Stomach (tissue), 9 donors: Measurements from ENCODE around the gene SHE. TPM values are rescaled to one million over a fixed set of nuclear protein-coding genes. Genes with fewer than 3 reads are reported as not detected.
A peak's percentile ranks its signal among the peaks of the same experiment; 100 is the strongest.

Source experiments
- DNase-seq, 2 donors: peaks; one replicate each; pipeline versions ENCODE4 v3.0.0 to v3.0.0-alpha.2; 2013 to 2019
- H3K27ac ChIP-seq, 5 donors: fragments of 200-600 bp in 4 of 5; sonication (generic) in 4 of 5; one replicate each; pipeline ENCODE4 v1.5.1; 2013 to 2019; ENCODE audit warnings: mild to moderate bottlenecking in 1 of 5, moderate library complexity in 1 of 5
- H3K27me3 ChIP-seq, 3 donors: fragments of 200-600 bp; sonication (generic); one replicate each; pipeline ENCODE4 v1.5.1; 2017 to 2019; ENCODE audit warnings: mixed run types in 1 of 3
- H3K36me3 ChIP-seq, 4 donors: fragments of 200-600 bp; sonication (generic); 1 replicate in 3 of 4; 2 replicates in 1 of 4; pipeline ENCODE4 v1.5.1; 2016 to 2019
- H3K4me1 ChIP-seq, 4 donors: fragments of 200-600 bp; sonication (generic); one replicate each; pipeline ENCODE4 v1.5.1; 2016 to 2019
- H3K4me3 ChIP-seq, 4 donors: fragments of 200-600 bp; sonication (generic) in 3 of 4; one replicate each; pipeline ENCODE4 v1.5.1; 2016 to 2019; ENCODE audit warnings: mild to moderate bottlenecking in 1 of 4
- H3K9me3 ChIP-seq, 4 donors: fragments of 200-600 bp; sonication (generic); one replicate each; pipeline ENCODE4 v1.5.1; 2016 to 2019
- CTCF ChIP-seq, 7 experiments: fragments of 450-650 bp in 4 of 7; fragments of 200-600 bp in 3 of 7; sonication (generic) in 3 of 7; IDR thresholded peaks; one replicate each; pipeline ENCODE4 v1.5.1; 2016 to 2019; ENCODE audit warnings: antibody characterized with exemption in 7 of 7, control low read depth in 2 of 7, mild to moderate bottlenecking in 1 of 7
- EP300 ChIP-seq: sonication (generic); formaldehyde crosslinking; IDR thresholded peaks from one replicate; pipeline ENCODE4 v1.6.1; 2017; ENCODE audit warnings: antibody characterized with exemption
- POLR2A ChIP-seq, 4 donors: fragments of 450-650 bp; IDR thresholded peaks; one replicate each; pipeline ENCODE4 v1.6.1; 2016; ENCODE audit warnings: antibody characterized with exemption in 4 of 4, control low read depth in 2 of 4, mild to moderate bottlenecking in 1 of 4, moderate library complexity in 1 of 4
- POLR2AphosphoS5 ChIP-seq, 3 donors: sonication (generic); formaldehyde crosslinking; IDR thresholded peaks; one replicate each; pipeline ENCODE4 v1.6.1; 2016; ENCODE audit warnings: antibody characterized with exemption in 3 of 3
- WGBS, 5 donors: extraction: QIAGEN DNeasy Blood & Tissue Kit in 3 of 5; methylation state at CpG; one replicate each; pipeline versions ENCODE4 v1.1.5 to v1.1.7; 2013 to 2018; 5-methylcytosine and 5-hydroxymethylcytosine counted together
- intact Hi-C: fragments of 100-400 bp; cut with DNase I; formaldehyde crosslinking; loops from one replicate; pipeline ENCODE4 v1.15.1; 2023; ENCODE audit warnings: low total_unique reads
- polyA plus RNA-seq, 3 donors: library from polyadenylated mRNA; stranded (reverse); fragments of 200-250 nt; gene quantifications; one replicate each; pipeline ENCODE4 v1.2.3, GENCODE V29; 2013
- total RNA-seq, 5 donors: library from RNA; depleted of rRNA; stranded (reverse); fragments of >200 nt; gene quantifications; one replicate each; pipeline versions ENCODE4 v1.1.0 to v1.2.3, GENCODE V29; 2014 to 2016
- donor health status: healthy with polysubstance abuse.
- donor health status: Bipolar disorder and iron deficiency.
- donor health status: healthy.

SHE gene
- total and polyA plus RNA-seq, 8 donors: 0.87 to 13.8 (median 4.5) TPM

DNA sequence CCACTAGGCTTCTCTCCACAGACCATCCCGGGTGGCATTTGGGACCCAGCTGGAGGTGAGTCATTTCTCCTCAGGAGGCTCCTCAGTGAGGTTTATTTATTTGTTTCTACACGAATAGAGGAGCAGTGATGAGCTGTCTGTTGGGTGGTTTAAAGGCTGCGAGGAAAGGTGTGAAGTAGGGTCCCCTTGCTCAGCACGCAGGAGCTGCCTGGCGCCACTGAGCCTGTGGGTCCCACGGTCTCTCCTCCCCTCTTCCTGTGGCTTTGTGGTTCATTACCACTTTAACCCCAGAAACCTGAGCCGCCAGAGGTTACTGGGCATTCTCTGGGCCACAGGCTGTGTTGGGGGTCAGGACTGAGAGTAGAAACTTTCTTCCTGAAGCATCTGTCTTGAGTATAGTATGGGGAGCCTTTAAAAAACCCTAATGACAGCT, 57.2 kb downstream of the SHE start:
- no peak for TF ChIP-seq CTCF (IDR thresholded peaks at IDR 0.05)
- TF ChIP-seq POLR2AphosphoS5 (IDR thresholded peaks at IDR 0.05): no peak
- TF ChIP-seq EP300: no peak
- no peak for TF ChIP-seq POLR2A (IDR thresholded peaks at IDR 0.05)
- intact Hi-C loops: no loop called here
- DNase-seq: no peak
- Histone ChIP-seq H3K36me3 (peaks cover 9 to 90% (median 70%) of the 10 kb centered on the region in 4 donors), H3K27me3 (no peaks in the 10 kb centered on the region), H3K4me3 (no peak overlapping the region), H3K4me1 (peaks cover 0 to 56% (median 25%) of the 10 kb centered on the region in 4 donors), H3K9me3 (no peaks in the 10 kb centered on the region), H3K27ac (peak overlapping the region in 3 of 5 donors; percentile 27 to 77 (median 74))
- 43 to 66% (median 64%) methylated on average over 5 to 7 of the region's 7 CpGs for WGBS, 5 donors

DNA sequence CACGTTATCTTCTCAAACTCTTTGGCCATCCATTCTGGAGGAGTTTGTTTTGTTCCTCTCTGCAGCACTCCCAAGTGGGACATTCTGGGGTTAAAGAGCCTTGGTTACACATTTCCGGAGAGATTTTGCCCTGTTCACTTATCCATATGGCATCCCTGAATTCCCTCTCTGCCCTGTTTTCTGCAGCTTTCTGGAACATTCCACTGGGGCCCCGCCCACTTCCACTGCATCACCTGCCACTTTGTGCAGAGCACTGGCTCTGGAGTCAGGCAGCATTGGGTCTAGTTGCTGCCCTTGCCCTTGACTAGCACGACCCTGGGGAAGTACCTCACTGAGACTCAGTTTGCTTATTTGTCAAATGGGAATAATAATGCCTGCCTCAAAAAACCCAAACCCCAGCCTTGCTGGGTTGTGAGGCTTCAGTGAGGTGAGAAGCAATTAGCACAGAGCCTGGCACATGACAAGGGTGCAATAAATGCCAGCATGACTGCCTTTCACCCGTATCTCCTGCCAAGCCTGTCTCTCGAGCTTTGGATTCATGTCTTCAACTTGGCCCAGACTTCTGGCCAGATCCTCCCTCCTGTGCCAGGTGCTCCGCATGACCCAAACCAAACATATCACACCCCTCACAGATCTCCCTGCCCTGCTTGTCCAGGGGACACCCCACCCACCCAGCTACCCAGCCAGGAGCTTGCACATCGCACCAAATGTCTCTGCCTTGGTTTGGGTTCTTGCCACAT, 58.8 kb downstream of the SHE start:
- no peak overlapping the region for H3K4me3 ChIP-seq
- peak overlapping the region in 1 of 5 donors; percentile 43 for H3K27ac ChIP-seq
- H3K9me3 ChIP-seq: no peaks in the 10 kb centered on the region
- H3K36me3 ChIP-seq: peaks cover 8 to 81% (median 56%) of the 10 kb centered on the region in 4 donors
- DNase-seq: no peak
- no peak for TF ChIP-seq EP300
- no peak for TF ChIP-seq POLR2A (IDR thresholded peaks at IDR 0.05)
- no peak for TF ChIP-seq CTCF (IDR thresholded peaks at IDR 0.05)
- no peak for TF ChIP-seq POLR2AphosphoS5 (IDR thresholded peaks at IDR 0.05)
- no peaks in the 10 kb centered on the region for H3K27me3 ChIP-seq
- intact Hi-C loops: no loop called here
- peaks cover 6 to 71% (median 38%) of the 10 kb centered on the region in 4 donors for H3K4me1 ChIP-seq
- 73 to 82% (median 78%) methylated on average over 8 of the region's 8 CpGs for WGBS, 5 donors

DNA sequence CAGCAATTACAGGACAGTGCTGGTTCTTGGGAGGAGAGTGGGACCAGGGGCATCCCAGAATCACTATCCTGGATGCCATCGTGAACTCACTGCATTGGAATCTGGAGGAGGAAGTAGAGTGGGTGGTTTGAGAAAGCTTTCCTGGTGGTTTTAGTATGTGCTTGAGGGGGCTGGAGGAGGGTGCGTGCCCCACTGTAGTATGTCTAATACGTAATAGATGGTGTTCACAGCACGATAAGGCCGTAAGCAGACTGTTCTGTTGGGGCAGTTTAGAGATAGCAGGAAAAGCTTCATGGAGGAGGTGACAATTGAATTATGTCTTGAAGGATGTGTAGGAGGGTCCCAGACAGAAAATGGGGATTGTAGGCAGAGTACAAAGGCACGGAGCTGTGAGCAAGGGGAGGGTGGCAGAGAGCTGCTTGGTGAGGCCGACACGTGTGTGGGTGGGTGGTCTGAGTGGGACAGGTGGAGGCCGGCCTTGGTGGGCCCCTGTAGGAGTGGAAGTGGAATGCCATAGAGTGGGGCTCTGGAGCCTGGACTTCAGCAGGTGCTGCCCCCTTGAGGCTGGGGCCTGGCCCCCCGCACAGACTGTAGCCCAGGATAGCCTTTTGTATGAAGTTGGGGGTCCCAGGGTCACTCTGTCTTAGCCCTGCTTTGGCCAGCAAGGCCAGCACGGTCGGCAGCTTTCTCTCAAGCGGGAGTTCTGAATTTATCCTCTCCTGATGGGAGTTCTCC, 60.0 kb downstream of the SHE start:
- H3K4me1 ChIP-seq: peaks cover 6 to 84% (median 44%) of the 10 kb centered on the region in 4 donors
- intact Hi-C loops: no loop called here
- TF ChIP-seq POLR2A (IDR thresholded peaks at IDR 0.05) (no peak), CTCF (IDR thresholded peaks at IDR 0.05) (peak in 3 of 7 experiments; percentile 21 to 23 (median 23)), POLR2AphosphoS5 (IDR thresholded peaks at IDR 0.05) (no peak), EP300 (no peak)
- H3K4me3 ChIP-seq: no peak overlapping the region
- 79 to 92% (median 86%) methylated on average over 13 of the region's 13 CpGs for WGBS, 5 donors
- H3K27ac ChIP-seq: peak overlapping the region in 2 of 5 donors; percentile 20 to 43
- H3K9me3 ChIP-seq: no peaks in the 10 kb centered on the region
- H3K27me3 ChIP-seq: no peaks in the 10 kb centered on the region
- peaks cover 5 to 83% (median 56%) of the 10 kb centered on the region in 4 donors for H3K36me3 ChIP-seq
- no peak for DNase-seq

DNA sequence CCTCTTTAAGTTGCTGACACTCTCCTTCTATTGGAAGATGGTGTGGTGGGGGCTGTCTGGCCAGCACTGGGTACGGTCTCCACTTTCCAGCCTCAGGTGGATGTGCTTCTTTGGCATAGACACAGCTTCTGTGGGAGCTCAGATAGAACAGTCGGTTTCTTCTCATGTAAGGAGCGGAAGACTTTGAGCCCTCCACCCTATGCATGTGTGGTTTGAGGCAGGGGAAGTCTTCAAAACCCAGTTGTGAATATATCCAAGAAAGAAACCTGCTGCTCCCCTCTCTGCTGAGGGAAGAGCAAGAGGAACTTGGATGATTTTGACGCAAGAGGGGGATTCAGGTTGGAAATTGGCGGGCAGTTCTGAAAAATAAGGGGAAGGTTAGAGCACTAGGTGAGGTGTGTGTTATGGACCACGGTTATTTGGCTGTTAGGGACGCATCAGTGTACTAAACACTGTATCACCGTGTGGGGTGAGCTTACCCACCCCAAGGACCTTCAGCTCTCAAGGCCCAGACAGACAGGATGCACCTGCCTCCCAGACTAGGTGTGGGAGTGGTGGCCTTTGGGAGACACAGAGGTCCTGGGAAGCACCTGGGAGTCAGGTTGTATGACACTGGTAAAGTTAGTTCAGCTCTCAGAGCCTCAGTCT, 60.8 kb downstream of the SHE start:
- no peaks in the 10 kb centered on the region for H3K9me3 ChIP-seq
- intact Hi-C loops: no loop called here
- 77 to 94% (median 86%) methylated on average over 8 of the region's 8 CpGs for whole genome bisulfite sequencing, 5 donors
- no peak overlapping the region for H3K4me3 ChIP-seq
- H3K36me3 ChIP-seq: peaks cover 5 to 84% (median 57%) of the 10 kb centered on the region in 4 donors
- no peak for TF ChIP-seq POLR2A (IDR thresholded peaks at IDR 0.05)
- TF ChIP-seq POLR2AphosphoS5 (IDR thresholded peaks at IDR 0.05): no peak
- no peak for TF ChIP-seq CTCF (IDR thresholded peaks at IDR 0.05)
- no peak for TF ChIP-seq EP300
- no peak for DNase-seq
- peaks cover 6 to 84% (median 47%) of the 10 kb centered on the region in 4 donors for H3K4me1 ChIP-seq
- H3K27ac ChIP-seq: peak overlapping the region in 2 of 5 donors; percentile 20 to 43
- no peaks in the 10 kb centered on the region for H3K27me3 ChIP-seq
